Suprapubic skin (tissue), 4 donors: ENCODE measurements around the gene VILL.

Experiments
- EP300 ChIP-seq: sonication (generic); formaldehyde crosslinking; IDR thresholded peaks from one replicate; pipeline ENCODE4 v1.6.1; 2017; ENCODE audit warnings: antibody characterized with exemption
- POLR2AphosphoS5 ChIP-seq, 3 donors: sonication (generic); formaldehyde crosslinking; IDR thresholded peaks; one replicate each; pipeline ENCODE4 v1.6.1; 2017; ENCODE audit warnings: antibody characterized with exemption in 3 of 3
- TF ChIP-seq, protein P1 (sequence below), 2 donors: fragments of 200-600 bp in 1 of 2; fragments of 450-650 bp in 1 of 2; sonication (generic) in 1 of 2; IDR thresholded peaks; one replicate each; pipeline ENCODE4 v1.5.1; 2016 to 2019; ENCODE audit warnings: antibody characterized with exemption in 2 of 2, mild to moderate bottlenecking in 1 of 2, moderate library complexity in 1 of 2

DNA sequence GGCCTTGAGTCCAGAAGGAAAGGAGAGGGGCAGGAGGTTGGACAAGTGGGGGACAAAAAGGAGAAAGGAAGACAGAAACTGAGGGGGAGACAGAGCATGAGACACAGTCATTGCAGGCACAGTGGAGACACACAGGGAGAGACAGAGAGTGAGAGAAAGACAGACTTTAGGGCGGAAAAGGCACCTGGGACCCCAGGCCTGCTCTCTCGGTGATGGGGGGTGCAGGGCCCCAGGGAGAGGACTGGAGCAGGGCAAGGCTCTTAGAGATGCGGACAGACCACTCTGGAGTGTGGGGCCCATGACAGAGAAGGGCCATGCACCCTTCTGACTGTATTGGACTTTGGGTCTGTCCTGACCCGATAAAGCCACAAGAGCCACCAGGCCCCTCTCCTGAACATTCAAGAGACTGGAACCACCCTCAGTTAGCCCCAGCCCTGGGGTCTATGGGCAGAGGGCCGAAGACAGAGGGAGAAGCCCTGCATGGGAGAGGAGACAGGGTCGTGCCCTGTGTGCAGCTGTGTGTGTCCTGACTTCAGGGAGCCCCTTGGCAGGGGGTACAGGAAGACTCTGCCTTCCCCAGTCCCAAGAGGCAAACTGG is 26.4 kb downstream of the VILL start:
- TF ChIP-seq, protein P1, sequence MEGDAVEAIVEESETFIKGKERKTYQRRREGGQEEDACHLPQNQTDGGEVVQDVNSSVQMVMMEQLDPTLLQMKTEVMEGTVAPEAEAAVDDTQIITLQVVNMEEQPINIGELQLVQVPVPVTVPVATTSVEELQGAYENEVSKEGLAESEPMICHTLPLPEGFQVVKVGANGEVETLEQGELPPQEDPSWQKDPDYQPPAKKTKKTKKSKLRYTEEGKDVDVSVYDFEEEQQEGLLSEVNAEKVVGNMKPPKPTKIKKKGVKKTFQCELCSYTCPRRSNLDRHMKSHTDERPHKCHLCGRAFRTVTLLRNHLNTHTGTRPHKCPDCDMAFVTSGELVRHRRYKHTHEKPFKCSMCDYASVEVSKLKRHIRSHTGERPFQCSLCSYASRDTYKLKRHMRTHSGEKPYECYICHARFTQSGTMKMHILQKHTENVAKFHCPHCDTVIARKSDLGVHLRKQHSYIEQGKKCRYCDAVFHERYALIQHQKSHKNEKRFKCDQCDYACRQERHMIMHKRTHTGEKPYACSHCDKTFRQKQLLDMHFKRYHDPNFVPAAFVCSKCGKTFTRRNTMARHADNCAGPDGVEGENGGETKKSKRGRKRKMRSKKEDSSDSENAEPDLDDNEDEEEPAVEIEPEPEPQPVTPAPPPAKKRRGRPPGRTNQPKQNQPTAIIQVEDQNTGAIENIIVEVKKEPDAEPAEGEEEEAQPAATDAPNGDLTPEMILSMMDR (IDR thresholded peaks at IDR 0.05): no peak
- TF ChIP-seq POLR2AphosphoS5 (IDR thresholded peaks at IDR 0.05) (no peak), EP300 (no peak)
